Esophagus (tissue), 2 donors: ENCODE results near the gene MTRF1L. TPM values are rescaled to one million over a fixed set of nuclear protein-coding genes. Genes with fewer than 3 reads are reported as not detected.
"Not testable (repeated sequence)": the region's sequence is repeated elsewhere in the genome, so short reads cannot be mapped to it uniquely, and the experiment has no call there.

ENCODE experiments used
- H3K27ac ChIP-seq, 2 donors: one replicate each; pipeline ENCODE4 v1.5.1; 2013; ENCODE audit warnings: low read depth in 2 of 2, mild to moderate bottlenecking in 2 of 2, inconsistent platforms in 1 of 2, low read length in 1 of 2, moderate library complexity in 1 of 2
- H3K27me3 ChIP-seq, 2 donors: one replicate each; pipeline ENCODE4 v1.6.1; 2013; ENCODE audit warnings: low read length in 2 of 2, control low read depth in 1 of 2, mild to moderate bottlenecking in 1 of 2; ENCODE audit not compliant: insufficient read depth in 2 of 2, control insufficient read depth in 1 of 2
- H3K36me3 ChIP-seq, 2 donors: one replicate each; pipeline ENCODE4 v1.6.1; 2013; ENCODE audit warnings: low read length in 1 of 2; ENCODE audit not compliant: control insufficient read depth in 2 of 2, insufficient read depth in 2 of 2
- H3K4me1 ChIP-seq, 2 donors: one replicate each; pipeline ENCODE4 v1.6.1; 2013; ENCODE audit warnings: low read length in 1 of 2; ENCODE audit not compliant: control insufficient read depth in 2 of 2, insufficient read depth in 2 of 2
- H3K4me3 ChIP-seq, 2 donors: one replicate each; pipeline ENCODE4 v1.5.1; 2013; ENCODE audit warnings: low read length in 2 of 2, mild to moderate bottlenecking in 2 of 2, low read depth in 1 of 2, moderate library complexity in 1 of 2
- H3K9me3 ChIP-seq, 2 donors: one replicate each; pipeline ENCODE4 v1.6.1; 2013; ENCODE audit warnings: mild to moderate bottlenecking in 2 of 2, low read depth in 1 of 2, low read length in 1 of 2, moderate library complexity in 1 of 2; ENCODE audit not compliant: control insufficient read depth in 2 of 2, insufficient read depth in 1 of 2
- WGBS, 2 donors: extraction: QIAGEN DNeasy Blood & Tissue Kit; methylation state at CpG; one replicate each; pipeline ENCODE4 v1.1.7; 2013; 5-methylcytosine and 5-hydroxymethylcytosine counted together
- polyA plus RNA-seq, 2 donors: library from polyadenylated mRNA; stranded (reverse); fragments of 200-250 nt; gene quantifications; one replicate each; pipeline ENCODE4 v1.2.3, GENCODE V29; 2013
- donor health status: healthy with polysubstance abuse.
- donor health status: Bipolar disorder and iron deficiency.

The MTRF1L gene
- polyA plus RNA-seq, 2 donors: 6.4 to 7.8 TPM

- 70 to 76% methylated on average over 4 of the region's 4 CpGs for WGBS, 2 donors
Observed at GRCh38 chr6:153015094-153015640, 12.7 kb upstream of the MTRF1L start.

DNA sequence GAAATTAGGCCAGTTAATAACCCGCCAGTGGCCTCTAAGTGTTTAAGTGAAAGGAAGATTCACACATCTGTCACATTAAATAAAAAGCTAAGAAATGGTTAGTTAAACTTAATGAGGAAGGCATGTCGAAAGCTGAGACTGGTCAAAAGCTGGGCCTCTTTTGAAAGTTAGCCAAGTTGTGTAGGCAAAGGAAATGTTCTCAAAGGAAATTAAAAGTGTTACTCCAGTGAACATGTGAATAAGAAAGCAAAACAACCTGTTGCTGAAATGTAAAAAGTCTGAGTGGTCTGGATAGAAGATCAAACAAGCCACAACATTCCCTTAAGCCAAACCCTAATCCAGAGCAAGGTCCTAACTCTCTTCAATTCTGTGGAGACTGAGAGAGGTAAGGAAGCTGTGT, 10.9 kb upstream of the MTRF1L start:
- Histone ChIP-seq H3K27me3 (no peaks in the 10 kb centered on the region), H3K4me1 (no peaks in the 10 kb centered on the region), H3K9me3 (no peaks in the 10 kb centered on the region), H3K27ac (no peak overlapping the region), H3K4me3 (no peak overlapping the region), H3K36me3 (no peaks in the 10 kb centered on the region)
- 54 to 62% methylated on average over 2 of the region's 2 CpGs for WGBS, 2 donors

More at GRCh38 chr6:153015094-153015640, 12.7 kb upstream of the MTRF1L start:
- no peak overlapping the region for H3K4me3 ChIP-seq
- H3K27me3 ChIP-seq: no peaks in the 10 kb centered on the region
- no peaks in the 10 kb centered on the region for H3K9me3 ChIP-seq
- H3K27ac ChIP-seq: no peak overlapping the region
- no peaks in the 10 kb centered on the region for H3K36me3 ChIP-seq
- no peaks in the 10 kb centered on the region for H3K4me1 ChIP-seq

DNA sequence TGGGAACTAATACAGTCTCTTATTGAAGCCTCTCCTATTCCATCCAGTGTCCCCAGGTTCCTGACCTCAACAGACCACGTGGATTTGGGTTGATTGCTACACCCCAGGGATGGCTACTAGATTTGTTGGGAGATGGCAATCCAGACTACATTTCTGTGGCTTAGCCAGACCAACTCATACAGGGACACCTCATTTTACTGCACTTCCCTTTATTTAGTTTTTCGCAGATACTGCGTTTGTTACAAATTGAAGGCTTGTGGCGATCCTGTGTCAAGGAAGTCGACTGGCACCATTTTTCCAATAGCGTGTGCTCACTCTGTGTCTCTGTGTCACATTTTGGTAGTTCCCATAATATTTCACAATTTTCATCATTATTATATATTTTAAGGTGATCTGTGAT, 10.3 kb upstream of the MTRF1L start:
- WGBS, 2 donors: 89 to 92% methylated on average over 6 of the region's 6 CpGs
- Histone ChIP-seq H3K27me3 (no peaks in the 10 kb centered on the region), H3K36me3 (no peaks in the 10 kb centered on the region), H3K4me3 (no peak overlapping the region), H3K27ac (no peak overlapping the region), H3K4me1 (no peaks in the 10 kb centered on the region), H3K9me3 (no peaks in the 10 kb centered on the region)

DNA sequence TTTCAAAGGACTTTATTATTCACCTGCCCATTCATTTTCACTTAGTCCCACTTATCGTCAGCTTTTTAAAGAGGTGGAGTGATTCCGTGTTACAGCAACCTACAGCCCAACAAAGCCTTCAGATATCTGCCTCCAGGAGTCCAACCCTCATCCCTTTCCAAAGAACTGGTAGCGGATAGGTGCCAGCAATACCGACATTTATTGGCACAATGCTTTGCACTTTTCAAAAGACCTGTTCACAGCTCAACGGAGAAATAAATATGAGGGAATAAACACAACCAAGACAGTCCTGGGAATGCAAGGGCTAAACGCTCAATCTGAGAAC, 819 bp upstream of the MTRF1L start:
- Histone ChIP-seq H3K36me3 (no peaks in the 10 kb centered on the region), H3K27ac (peak overlapping the region; percentile 92), H3K4me1 (peaks cover 0 to 2% of the 10 kb centered on the region in 2 donors), H3K4me3 (peak overlapping the region; percentile 75 to 82), H3K27me3 (no peaks in the 10 kb centered on the region), H3K9me3 (no peaks in the 10 kb centered on the region)
- 3% methylated on average over 6 of the region's 6 CpGs for WGBS, 2 donors

- Histone ChIP-seq H3K27me3 (no peaks in the 10 kb centered on the region), H3K4me3 (peak overlapping the region; percentile 75 to 82), H3K9me3 (no peaks in the 10 kb centered on the region), H3K4me1 (peaks cover 0 to 2% of the 10 kb centered on the region in 2 donors), H3K36me3 (no peaks in the 10 kb centered on the region), H3K27ac (peak overlapping the region; percentile 92)
- WGBS, 2 donors: 3 to 4% methylated on average over 23 to 25 of the region's 31 CpGs
Observed at GRCh38 chr6:153001767-153002612, 519 bp downstream of the MTRF1L start.

- H3K4me1 ChIP-seq, H3K27ac ChIP-seq, H3K36me3 ChIP-seq, H3K9me3 ChIP-seq, H3K4me3 ChIP-seq, H3K27me3 ChIP-seq: not testable (repeated sequence)
- 95% methylated on average over 8 to 9 of the region's 9 CpGs for WGBS, 2 donors
Observed at GRCh38 chr6:153000790-153001189, 1.7 kb downstream of the MTRF1L start.

GRCh38 chr6:153000243-153000642, 2.3 kb downstream of the MTRF1L start:
- Histone ChIP-seq H3K9me3 (no peaks in the 10 kb centered on the region), H3K36me3 (no peaks in the 10 kb centered on the region), H3K27me3 (no peaks in the 10 kb centered on the region), H3K4me3 (no peak overlapping the region), H3K27ac (no peak overlapping the region), H3K4me1 (peaks cover 0 to 2% of the 10 kb centered on the region in 2 donors)

DNA sequence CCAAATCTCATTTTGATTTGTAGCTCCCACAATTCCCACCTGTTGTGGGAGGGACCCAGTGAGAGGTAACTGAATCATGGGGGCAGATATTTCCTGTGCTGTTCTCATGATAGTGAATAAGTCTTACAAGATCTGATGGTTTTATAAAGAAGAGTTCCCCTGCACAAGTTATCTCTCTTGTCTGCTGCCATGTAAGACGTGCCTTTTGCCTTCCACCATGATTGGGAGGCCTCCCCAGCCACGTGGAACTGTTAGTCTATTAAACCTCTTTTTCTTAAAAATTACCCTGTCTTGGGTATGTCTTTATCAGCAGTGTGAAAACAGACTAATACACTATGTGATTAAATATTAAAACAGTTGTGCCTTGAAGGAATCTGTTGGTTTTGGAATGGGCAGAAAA, 3.0 kb downstream of the MTRF1L start:
- not testable (repeated sequence) for H3K27me3 ChIP-seq, H3K9me3 ChIP-seq, H3K27ac ChIP-seq, H3K4me1 ChIP-seq, H3K36me3 ChIP-seq, H3K4me3 ChIP-seq
- WGBS, 2 donors: 80 to 83% methylated on average over 2 of the region's 2 CpGs

GRCh38 chr6:152993847-152994246, 8.7 kb downstream of the MTRF1L start:
- peaks cover 0 to 3% of the 10 kb centered on the region in 2 donors for H3K36me3 ChIP-seq
- no peaks in the 10 kb centered on the region for H3K4me1 ChIP-seq
- H3K27me3 ChIP-seq: no peaks in the 10 kb centered on the region
- H3K9me3 ChIP-seq: no peaks in the 10 kb centered on the region
- no peak overlapping the region for H3K27ac ChIP-seq
- no peak overlapping the region for H3K4me3 ChIP-seq

DNA sequence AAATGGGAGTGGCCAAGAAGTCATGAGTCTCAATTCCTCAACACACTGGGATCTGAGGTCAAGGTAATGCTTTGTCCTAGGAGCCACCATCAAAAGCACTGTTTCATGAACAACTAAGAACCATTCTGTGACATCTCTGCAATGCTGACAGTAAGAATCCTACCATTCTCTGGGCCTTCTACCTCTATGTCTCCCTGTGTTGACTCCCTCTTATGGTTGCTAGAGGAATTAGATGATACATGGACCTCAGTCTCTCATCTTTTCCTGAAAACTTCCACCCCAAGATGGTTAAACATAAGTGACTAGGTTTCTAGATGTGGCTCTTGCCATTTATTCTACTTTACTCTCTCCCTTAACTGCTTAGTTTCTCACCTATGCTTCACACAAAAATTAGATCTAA, 9.1 kb downstream of the MTRF1L start:
- no peak overlapping the region for H3K4me3 ChIP-seq
- no peaks in the 10 kb centered on the region for H3K27me3 ChIP-seq
- H3K36me3 ChIP-seq: peaks cover 0 to 3% of the 10 kb centered on the region in 2 donors
- H3K9me3 ChIP-seq: no peaks in the 10 kb centered on the region
- H3K4me1 ChIP-seq: no peaks in the 10 kb centered on the region
- H3K27ac ChIP-seq: no peak overlapping the region
